ENCODE results near the gene ZCCHC2. TPM values are rescaled to one million over a fixed set of nuclear protein-coding genes. Genes with fewer than 3 reads are reported as not detected.

Gene ZCCHC2
- total and polyA plus RNA-seq, 4 donors: 15.2 to 15.5 (median 15.4) TPM

DNA sequence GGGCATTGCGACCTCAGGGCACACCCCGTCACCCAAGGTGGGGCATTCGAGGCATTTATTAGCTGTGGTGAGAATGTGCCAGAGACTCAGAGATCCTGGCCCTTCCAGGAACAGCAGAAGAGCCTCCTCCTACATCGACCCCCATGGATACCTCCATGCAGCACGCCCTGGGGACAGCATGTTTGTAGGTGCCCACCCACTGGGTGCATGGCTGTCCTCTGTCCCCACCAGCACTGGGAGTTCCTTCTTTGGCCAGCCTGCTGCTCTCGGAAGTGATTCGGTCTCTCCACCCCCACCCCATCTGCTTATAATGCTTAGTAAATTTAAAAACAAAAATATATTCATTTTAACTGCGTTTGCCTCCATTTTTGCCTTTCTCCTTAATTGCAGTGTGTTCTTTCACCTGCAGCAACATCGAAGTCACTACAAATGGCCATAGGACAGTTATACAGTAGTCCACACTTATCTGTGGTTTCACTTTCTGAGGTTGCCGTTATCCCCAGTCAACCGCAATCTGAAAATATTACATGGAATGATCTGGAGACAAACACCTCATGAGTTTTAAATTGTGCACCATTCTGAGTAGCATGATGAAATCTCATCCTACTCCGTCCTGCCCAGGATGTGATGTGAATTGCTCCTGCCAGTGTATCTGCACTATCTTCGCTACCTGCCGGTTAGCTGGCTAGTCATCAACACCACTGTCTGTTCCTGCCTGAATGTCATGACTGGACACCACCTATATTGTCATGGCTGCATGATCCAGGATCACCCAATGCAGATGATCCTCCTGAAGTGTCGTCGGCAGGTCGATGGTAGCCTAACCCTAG is 29.6 kb upstream of the ZCCHC2 start:
- no peaks in the 10 kb centered on the region for H3K4me1 ChIP-seq (ENCODE audit: control insufficient read depth, insufficient read depth, low read length)
- no peak for DNase-seq (ENCODE audit: low read depth in 4 of 6, low spot score in 6 of 6)
- no peak overlapping the region for H3K4me3 ChIP-seq (ENCODE audit: low read depth, low read length)
- no peak overlapping the region for H3K27ac ChIP-seq (ENCODE audit: low read depth, low read length)
- H3K9me3 ChIP-seq (ENCODE audit: control insufficient read depth, insufficient read depth, low read length): no peaks in the 10 kb centered on the region
- H3K36me3 ChIP-seq (ENCODE audit: control insufficient read depth, insufficient read depth, low read length): no peaks in the 10 kb centered on the region
- WGBS (ENCODE audit: insufficient coverage): 93% methylated on average over 13 of the region's 17 CpGs
- H3K27me3 ChIP-seq (ENCODE audit: control insufficient read depth, insufficient read depth, low read length): no peaks in the 10 kb centered on the region

DNA sequence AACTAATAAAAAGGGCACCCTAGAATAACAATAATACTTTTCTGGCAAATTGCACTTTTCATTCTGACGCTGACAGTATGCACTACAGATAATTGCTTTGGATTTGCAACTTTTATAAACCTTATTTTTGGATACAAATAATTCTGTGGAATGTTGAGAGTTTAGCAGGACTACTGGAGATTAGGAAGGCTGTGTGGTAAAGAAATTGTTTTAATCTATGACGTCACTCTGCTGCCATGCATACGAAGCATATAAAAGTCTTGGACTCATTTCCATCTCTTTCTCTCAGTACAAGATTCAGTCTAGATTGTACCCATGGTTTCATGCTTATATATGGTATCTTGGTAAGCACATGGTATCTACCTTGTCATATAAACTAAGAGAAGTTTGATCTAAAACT is 28.1 kb upstream of the ZCCHC2 start:
- no peak for DNase-seq (ENCODE audit: low read depth in 4 of 6, low spot score in 6 of 6)
- no peak overlapping the region for H3K27ac ChIP-seq (ENCODE audit: low read depth, low read length)
- H3K4me3 ChIP-seq (ENCODE audit: low read depth, low read length): no peak overlapping the region
- peaks cover 3% of the 10 kb centered on the region for H3K4me1 ChIP-seq (ENCODE audit: control insufficient read depth, insufficient read depth, low read length)
- no peaks in the 10 kb centered on the region for H3K36me3 ChIP-seq (ENCODE audit: control insufficient read depth, insufficient read depth, low read length)
- H3K9me3 ChIP-seq (ENCODE audit: control insufficient read depth, insufficient read depth, low read length): no peaks in the 10 kb centered on the region
- H3K27me3 ChIP-seq (ENCODE audit: control insufficient read depth, insufficient read depth, low read length): no peaks in the 10 kb centered on the region
- WGBS (ENCODE audit: insufficient coverage): no CpG with 5 or more reads among the region's 3 CpGs

GRCh38 chr18:62496262-62496661 is 26.6 kb upstream of the ZCCHC2 start:
- DNase-seq (ENCODE audit: low read depth in 4 of 6, low spot score in 6 of 6): no peak
- Histone ChIP-seq H3K27me3 (ENCODE audit: control insufficient read depth, insufficient read depth, low read length) (no peaks in the 10 kb centered on the region), H3K4me1 (ENCODE audit: control insufficient read depth, insufficient read depth, low read length) (peaks cover 3% of the 10 kb centered on the region), H3K27ac (ENCODE audit: low read depth, low read length) (no peak overlapping the region), H3K4me3 (ENCODE audit: low read depth, low read length) (no peak overlapping the region), H3K9me3 (ENCODE audit: control insufficient read depth, insufficient read depth, low read length) (no peaks in the 10 kb centered on the region), H3K36me3 (ENCODE audit: control insufficient read depth, insufficient read depth, low read length) (no peaks in the 10 kb centered on the region)
- WGBS (ENCODE audit: insufficient coverage): no CpG with 5 or more reads among the region's 2 CpGs

- Histone ChIP-seq H3K4me1 (ENCODE audit: control insufficient read depth, insufficient read depth, low read length) (peaks cover 3% of the 10 kb centered on the region), H3K9me3 (ENCODE audit: control insufficient read depth, insufficient read depth, low read length) (no peaks in the 10 kb centered on the region), H3K27ac (ENCODE audit: low read depth, low read length) (no peak overlapping the region), H3K27me3 (ENCODE audit: control insufficient read depth, insufficient read depth, low read length) (no peaks in the 10 kb centered on the region), H3K4me3 (ENCODE audit: low read depth, low read length) (no peak overlapping the region), H3K36me3 (ENCODE audit: control insufficient read depth, insufficient read depth, low read length) (no peaks in the 10 kb centered on the region)
- 89% methylated on average over 12 of the region's 13 CpGs for WGBS (ENCODE audit: insufficient coverage)
- no peak for DNase-seq (ENCODE audit: low read depth in 4 of 6, low spot score in 6 of 6)
Observed at GRCh38 chr18:62497190-62497772, 25.5 kb upstream of the ZCCHC2 start.

DNA sequence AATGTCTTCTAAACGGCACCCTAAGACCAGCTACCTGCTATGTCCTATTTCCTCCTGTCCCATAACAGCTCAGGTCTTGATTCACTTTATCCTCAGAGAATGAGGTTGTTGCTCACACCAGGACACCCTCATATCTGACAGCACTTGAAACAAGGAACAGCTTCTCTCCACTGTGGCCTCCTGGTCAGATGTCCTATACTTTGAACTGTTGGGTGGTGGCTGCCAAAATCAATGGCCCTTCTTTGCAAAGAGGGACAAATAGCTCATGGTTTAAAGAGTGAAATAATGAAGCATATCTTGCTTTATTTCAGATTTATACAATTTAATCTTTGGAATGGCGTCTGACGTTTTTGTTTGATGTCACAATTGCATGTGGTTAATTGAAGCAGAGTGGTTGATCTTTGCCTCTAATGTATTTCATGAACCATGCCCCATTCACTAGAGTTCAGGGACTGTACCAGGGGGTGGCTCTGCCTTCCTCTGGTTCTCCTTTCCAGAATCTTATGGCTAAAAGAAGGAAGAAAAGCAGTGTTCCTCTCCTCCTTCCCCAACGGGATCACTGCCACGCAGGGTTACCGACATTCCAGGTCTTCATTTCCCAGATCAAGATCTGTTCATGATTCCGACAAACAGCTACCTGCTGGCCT is 24.1 kb upstream of the ZCCHC2 start:
- H3K4me1 ChIP-seq (ENCODE audit: control insufficient read depth, insufficient read depth, low read length): peaks cover 3% of the 10 kb centered on the region
- no peak overlapping the region for H3K27ac ChIP-seq (ENCODE audit: low read depth, low read length)
- H3K4me3 ChIP-seq (ENCODE audit: low read depth, low read length): no peak overlapping the region
- H3K36me3 ChIP-seq (ENCODE audit: control insufficient read depth, insufficient read depth, low read length): no peaks in the 10 kb centered on the region
- no peak for DNase-seq (ENCODE audit: low read depth in 4 of 6, low spot score in 6 of 6)
- WGBS (ENCODE audit: insufficient coverage): 90% methylated on average over 5 of the region's 7 CpGs
- H3K9me3 ChIP-seq (ENCODE audit: control insufficient read depth, insufficient read depth, low read length): no peaks in the 10 kb centered on the region
- H3K27me3 ChIP-seq (ENCODE audit: control insufficient read depth, insufficient read depth, low read length): no peaks in the 10 kb centered on the region

DNA sequence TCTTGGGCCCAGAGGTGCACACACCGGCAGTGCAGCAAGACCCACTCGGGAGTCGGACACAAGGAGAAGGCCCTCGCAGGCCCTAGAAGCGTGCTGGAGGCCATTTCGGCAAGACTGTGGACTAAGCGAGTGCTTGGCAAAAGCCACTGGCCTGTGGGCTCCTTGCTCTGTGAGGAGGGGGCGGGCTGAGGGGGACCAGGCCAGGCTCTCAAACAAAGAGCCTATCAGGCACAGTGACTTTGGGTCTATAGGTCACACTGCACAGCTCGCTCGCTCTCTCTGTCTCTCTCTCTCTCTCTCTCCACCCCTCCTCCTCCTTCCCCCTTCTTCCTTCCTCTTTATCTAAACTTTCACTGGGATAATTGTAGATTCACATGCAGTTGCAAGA is 23.6 kb upstream of the ZCCHC2 start:
- Histone ChIP-seq H3K4me3 (ENCODE audit: low read depth, low read length) (no peak overlapping the region), H3K27me3 (ENCODE audit: control insufficient read depth, insufficient read depth, low read length) (no peaks in the 10 kb centered on the region), H3K36me3 (ENCODE audit: control insufficient read depth, insufficient read depth, low read length) (no peaks in the 10 kb centered on the region), H3K9me3 (ENCODE audit: control insufficient read depth, insufficient read depth, low read length) (no peaks in the 10 kb centered on the region), H3K27ac (ENCODE audit: low read depth, low read length) (no peak overlapping the region), H3K4me1 (ENCODE audit: control insufficient read depth, insufficient read depth, low read length) (peaks cover 3% of the 10 kb centered on the region)
- 74% methylated on average over 10 of the region's 10 CpGs for WGBS (ENCODE audit: insufficient coverage)
- no peak for DNase-seq (ENCODE audit: low read depth in 4 of 6, low spot score in 6 of 6)

GRCh38 chr18:62500174-62500573 is 22.7 kb upstream of the ZCCHC2 start:
- peaks cover 3% of the 10 kb centered on the region for H3K4me1 ChIP-seq (ENCODE audit: control insufficient read depth, insufficient read depth, low read length)
- no peak overlapping the region for H3K4me3 ChIP-seq (ENCODE audit: low read depth, low read length)
- no peak overlapping the region for H3K27ac ChIP-seq (ENCODE audit: low read depth, low read length)
- no peaks in the 10 kb centered on the region for H3K9me3 ChIP-seq (ENCODE audit: control insufficient read depth, insufficient read depth, low read length)
- no peaks in the 10 kb centered on the region for H3K27me3 ChIP-seq (ENCODE audit: control insufficient read depth, insufficient read depth, low read length)
- H3K36me3 ChIP-seq (ENCODE audit: control insufficient read depth, insufficient read depth, low read length): no peaks in the 10 kb centered on the region
- DNase-seq (ENCODE audit: low read depth in 4 of 6, low spot score in 6 of 6): no peak
- no CpG with 5 or more reads among the region's 1 CpG for WGBS (ENCODE audit: insufficient coverage)

DNA sequence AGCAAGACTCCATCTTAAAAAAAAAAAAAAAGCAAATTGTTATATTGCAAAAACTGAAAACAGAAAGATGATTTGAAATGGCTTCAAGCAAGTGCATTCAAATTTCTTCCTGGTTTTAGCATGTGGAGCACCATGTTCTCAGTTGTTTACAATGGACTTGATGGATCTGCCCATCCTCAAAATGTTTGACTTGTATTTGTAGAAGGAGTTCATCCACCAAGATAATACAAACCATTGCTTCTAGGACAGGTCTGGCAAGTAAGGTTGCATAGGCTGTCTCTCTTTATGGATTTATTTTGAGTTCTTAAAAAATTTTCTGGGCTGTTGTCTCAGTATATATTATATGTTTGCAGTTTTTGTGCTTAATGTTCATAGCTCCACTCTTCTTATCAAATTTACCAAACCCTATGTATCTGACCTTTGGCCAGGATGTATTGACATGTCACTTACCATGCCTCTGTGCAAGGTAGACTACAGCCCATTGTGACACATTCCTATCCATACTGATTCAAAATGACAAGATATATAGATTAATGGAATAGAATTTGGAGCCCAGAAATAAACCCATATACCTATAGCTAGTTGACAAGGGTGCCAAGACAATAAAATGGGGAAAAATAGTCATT is 21.7 kb upstream of the ZCCHC2 start:
- no peaks in the 10 kb centered on the region for H3K9me3 ChIP-seq (ENCODE audit: control insufficient read depth, insufficient read depth, low read length)
- H3K36me3 ChIP-seq (ENCODE audit: control insufficient read depth, insufficient read depth, low read length): no peaks in the 10 kb centered on the region
- H3K27ac ChIP-seq (ENCODE audit: low read depth, low read length): no peak overlapping the region
- peaks cover 3% of the 10 kb centered on the region for H3K4me1 ChIP-seq (ENCODE audit: control insufficient read depth, insufficient read depth, low read length)
- no peaks in the 10 kb centered on the region for H3K27me3 ChIP-seq (ENCODE audit: control insufficient read depth, insufficient read depth, low read length)
- no peak overlapping the region for H3K4me3 ChIP-seq (ENCODE audit: low read depth, low read length)
- DNase-seq (ENCODE audit: low read depth in 4 of 6, low spot score in 6 of 6): no peak

- H3K36me3 ChIP-seq (ENCODE audit: control insufficient read depth, insufficient read depth, low read length): no peaks in the 10 kb centered on the region
- no peak overlapping the region for H3K27ac ChIP-seq (ENCODE audit: low read depth, low read length)
- 90% methylated on average over 5 of the region's 8 CpGs for WGBS (ENCODE audit: insufficient coverage)
- H3K9me3 ChIP-seq (ENCODE audit: control insufficient read depth, insufficient read depth, low read length): no peaks in the 10 kb centered on the region
- H3K27me3 ChIP-seq (ENCODE audit: control insufficient read depth, insufficient read depth, low read length): no peaks in the 10 kb centered on the region
- DNase-seq (ENCODE audit: low read depth in 4 of 6, low spot score in 6 of 6): no peak
- H3K4me3 ChIP-seq (ENCODE audit: low read depth, low read length): no peak overlapping the region
- H3K4me1 ChIP-seq (ENCODE audit: control insufficient read depth, insufficient read depth, low read length): no peaks in the 10 kb centered on the region
Observed at GRCh38 chr18:62505669-62506494, 16.9 kb upstream of the ZCCHC2 start.

Measured in spinal cord (tissue), 10 donors.